RWPE1 (cell line): Measurements from ENCODE around the gene LRRC23.
A peak's percentile ranks its signal among the peaks of the same experiment; 100 is the strongest.

Source experiments
- CTCF ChIA-PET: fragments of 350-600 bp; sonication (Branson Sonifier 250); formaldehyde crosslinking; extraction: SDS; loops from one replicate; lab custom pipeline; 2021; lab: Yijun Ruan, JAX
- POLR2A ChIA-PET: fragments of 400-600 bp; formaldehyde crosslinking; extraction: SDS; loops from one replicate; lab custom pipeline; 2020; ENCODE audit warnings: antibody characterized with exemption; ENCODE audit not compliant: low non-redundant PET; lab: Yijun Ruan, JAX
- DNase-seq: peaks from one replicate; pipeline ENCODE4 v3.0.0; 2012; ENCODE audit warnings: low spot score
- H3K27ac ChIP-seq: fragments of 450-650 bp; 2 replicates; pipeline ENCODE4 v1.5.1; 2017
- TF ChIP-seq, protein P1 (sequence below): fragments of 450-650 bp; conservative IDR thresholded peaks from 2 replicates; pipeline ENCODE4 v1.5.1; 2017; ENCODE audit warnings: low read depth, mild to moderate bottlenecking

Gene LRRC23

DNA sequence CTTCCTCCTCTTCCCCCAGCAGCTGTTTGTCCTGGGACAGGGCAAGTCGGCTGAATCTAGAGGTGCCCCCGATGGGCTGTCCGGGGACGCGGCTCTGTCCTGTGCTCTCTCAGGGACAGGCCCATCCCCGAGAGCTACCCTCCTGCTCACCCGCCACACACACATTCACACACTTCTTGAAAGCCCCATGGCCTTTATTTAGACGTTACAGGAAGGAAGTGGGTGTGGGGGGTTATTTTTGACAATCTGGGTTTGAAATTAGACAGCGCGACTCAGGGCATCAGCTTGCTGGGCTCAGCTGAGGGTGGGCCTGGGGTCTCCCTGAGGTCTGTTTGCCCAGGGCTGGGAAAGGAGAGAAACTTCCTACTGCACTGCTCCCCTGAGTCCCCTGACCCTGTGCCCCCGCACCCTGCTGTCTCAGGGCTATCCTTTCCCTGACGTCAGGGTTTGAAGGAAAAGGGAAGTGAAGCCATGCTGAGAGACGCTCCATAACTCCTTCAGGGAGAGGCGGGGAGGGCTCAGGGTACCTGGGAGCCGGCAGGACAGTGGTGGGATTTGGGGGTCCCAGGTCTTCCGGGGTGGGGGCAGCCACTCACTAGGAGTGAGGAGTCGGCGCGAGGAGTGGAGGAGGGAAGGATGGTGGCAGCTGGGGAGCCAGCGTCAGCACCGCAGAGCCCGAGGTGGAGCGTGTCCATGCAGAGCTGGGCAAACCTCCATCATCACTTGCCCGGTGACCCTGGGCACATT lies 54.6 kb downstream of the LRRC23 start:
- TF ChIP-seq, protein P1, sequence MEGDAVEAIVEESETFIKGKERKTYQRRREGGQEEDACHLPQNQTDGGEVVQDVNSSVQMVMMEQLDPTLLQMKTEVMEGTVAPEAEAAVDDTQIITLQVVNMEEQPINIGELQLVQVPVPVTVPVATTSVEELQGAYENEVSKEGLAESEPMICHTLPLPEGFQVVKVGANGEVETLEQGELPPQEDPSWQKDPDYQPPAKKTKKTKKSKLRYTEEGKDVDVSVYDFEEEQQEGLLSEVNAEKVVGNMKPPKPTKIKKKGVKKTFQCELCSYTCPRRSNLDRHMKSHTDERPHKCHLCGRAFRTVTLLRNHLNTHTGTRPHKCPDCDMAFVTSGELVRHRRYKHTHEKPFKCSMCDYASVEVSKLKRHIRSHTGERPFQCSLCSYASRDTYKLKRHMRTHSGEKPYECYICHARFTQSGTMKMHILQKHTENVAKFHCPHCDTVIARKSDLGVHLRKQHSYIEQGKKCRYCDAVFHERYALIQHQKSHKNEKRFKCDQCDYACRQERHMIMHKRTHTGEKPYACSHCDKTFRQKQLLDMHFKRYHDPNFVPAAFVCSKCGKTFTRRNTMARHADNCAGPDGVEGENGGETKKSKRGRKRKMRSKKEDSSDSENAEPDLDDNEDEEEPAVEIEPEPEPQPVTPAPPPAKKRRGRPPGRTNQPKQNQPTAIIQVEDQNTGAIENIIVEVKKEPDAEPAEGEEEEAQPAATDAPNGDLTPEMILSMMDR, result no peak
- peak overlapping the region; percentile 66 for H3K27ac ChIP-seq
- POLR2A ChIA-PET, result interaction anchor here (1.3 kb wide), 1 partner anchor 13 kb away, joined by 5 read pairs; no protein-coding TSS in a partner anchor
- no peak for DNase-seq
- CTCF ChIA-PET, result interaction anchor here (0.5 to 1.3 kb wide), 3 partner anchors 12 to 59 kb away, joined by 3 to 5 read pairs (median 4); partner anchors contain the start of gene LPCAT3

DNA sequence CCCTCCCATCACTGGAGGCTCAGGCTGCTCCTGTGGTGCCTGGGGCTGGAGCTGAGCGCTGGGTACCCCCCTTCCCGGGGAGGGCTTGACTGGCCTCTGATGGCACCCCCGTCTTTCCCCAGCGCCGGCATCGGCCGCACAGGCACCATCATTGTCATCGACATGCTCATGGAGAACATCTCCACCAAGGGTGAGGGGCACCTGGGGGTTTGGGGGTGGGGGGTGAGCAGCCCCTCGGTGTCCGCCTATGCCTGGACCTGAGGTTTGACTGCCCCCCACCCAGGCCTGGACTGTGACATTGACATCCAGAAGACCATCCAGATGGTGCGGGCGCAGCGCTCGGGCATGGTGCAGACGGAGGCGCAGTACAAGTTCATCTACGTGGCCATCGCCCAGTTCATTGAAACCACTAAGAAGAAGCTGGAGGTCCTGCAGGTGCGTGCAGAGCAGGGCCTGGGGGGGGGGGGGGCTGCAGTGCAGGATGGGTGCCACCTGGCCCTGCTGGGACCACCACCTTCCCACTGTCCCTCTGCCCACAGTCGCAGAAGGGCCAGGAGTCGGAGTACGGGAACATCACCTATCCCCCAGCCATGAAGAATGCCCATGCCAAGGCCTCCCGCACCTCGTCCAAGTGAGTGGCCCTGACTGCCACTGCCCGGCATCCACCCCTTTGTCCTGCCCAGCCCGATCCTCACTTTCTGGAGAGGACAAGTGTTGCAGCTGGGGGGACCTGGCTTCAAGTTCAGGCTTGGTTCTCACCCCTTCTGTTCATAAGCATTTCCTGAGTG lies 55.4 kb downstream of the LRRC23 start:
- peak overlapping the region; percentile 72 for H3K27ac ChIP-seq
- CTCF ChIA-PET, result interaction anchor here (0.6 to 2.5 kb wide), 6 partner anchors 8 to 140 kb away, joined by 3 to 5 read pairs (median 3); no protein-coding TSS in a partner anchor
- TF ChIP-seq, protein P1, result no peak
- POLR2A ChIA-PET, result interaction anchor here (2.4 to 2.7 kb wide), 2 partner anchors 14 to 16 kb away, joined by 12 to 24 read pairs; partner anchors contain the start of genes C12orf57 and RNU7-1
- DNase-seq, result no peak

DNA sequence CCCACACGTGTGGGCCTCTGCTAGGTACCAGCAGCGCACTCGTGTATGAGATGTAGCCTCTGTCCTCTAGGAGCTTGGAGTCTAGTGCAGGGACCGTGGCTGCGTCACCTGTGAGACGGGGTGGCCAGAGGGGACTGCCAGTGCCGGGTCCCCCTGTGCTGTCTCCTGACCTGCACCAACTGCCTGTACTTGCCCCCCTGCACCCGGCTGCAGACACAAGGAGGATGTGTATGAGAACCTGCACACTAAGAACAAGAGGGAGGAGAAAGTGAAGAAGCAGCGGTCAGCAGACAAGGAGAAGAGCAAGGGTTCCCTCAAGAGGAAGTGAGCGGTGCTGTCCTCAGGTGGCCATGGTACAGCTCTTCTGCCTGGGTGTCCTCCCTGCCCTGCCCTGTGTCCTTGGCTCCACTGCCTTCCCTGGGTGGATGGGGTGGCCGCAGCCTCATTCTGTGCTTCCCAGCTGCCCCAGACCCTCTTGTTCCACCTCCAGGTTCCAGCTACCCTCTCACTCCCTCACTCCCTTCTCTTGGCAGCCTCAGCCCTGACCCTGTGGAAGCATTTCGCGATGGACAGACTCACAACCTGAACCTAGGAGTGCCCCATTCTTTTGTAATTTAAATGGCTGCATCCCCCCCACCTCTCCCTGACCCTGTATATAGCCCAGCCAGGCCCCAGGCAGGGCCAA lies 56.1 kb downstream of the LRRC23 start:
- H3K27ac ChIP-seq, result peak overlapping the region; percentile 72
- DNase-seq, result no peak
- TF ChIP-seq, protein P1, result no peak
- ChIA-PET CTCF (interaction anchor here (0.6 to 2.5 kb wide), 8 partner anchors 8 to 994 kb away, joined by 3 to 14 read pairs (median 3); partner anchors contain the start of genes C12orf57 and RNU7-1), POLR2A (interaction anchor here (2.4 to 2.7 kb wide), 2 partner anchors 15 to 17 kb away, joined by 12 to 24 read pairs; partner anchors contain the start of genes C12orf57 and RNU7-1)

DNA sequence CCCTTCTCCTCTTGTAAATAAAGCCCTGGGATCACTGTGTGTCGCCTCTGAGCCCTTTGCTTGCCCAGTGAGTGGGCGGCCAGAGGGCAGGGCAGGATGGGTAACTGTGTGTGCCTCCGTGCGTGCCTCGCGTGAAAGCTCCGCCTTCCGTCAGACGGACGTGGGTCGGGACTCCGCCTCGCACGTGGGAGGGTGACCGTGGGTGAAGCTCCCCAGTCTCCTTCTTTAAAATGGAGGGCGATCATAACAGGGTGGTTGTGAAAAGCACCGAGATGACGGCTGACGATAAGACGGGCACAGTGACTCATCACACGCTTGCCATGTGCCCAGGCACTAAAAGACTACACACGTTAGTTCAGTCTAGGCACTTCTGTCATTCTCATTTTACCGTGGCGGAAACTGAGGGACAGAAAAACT lies 56.7 kb downstream of the LRRC23 start:
- TF ChIP-seq, protein P1, result no peak
- POLR2A ChIA-PET, result interaction anchor here (2.4 to 2.7 kb wide), 2 partner anchors 15 to 17 kb away, joined by 12 to 24 read pairs; partner anchors contain the start of genes C12orf57 and RNU7-1

DNA sequence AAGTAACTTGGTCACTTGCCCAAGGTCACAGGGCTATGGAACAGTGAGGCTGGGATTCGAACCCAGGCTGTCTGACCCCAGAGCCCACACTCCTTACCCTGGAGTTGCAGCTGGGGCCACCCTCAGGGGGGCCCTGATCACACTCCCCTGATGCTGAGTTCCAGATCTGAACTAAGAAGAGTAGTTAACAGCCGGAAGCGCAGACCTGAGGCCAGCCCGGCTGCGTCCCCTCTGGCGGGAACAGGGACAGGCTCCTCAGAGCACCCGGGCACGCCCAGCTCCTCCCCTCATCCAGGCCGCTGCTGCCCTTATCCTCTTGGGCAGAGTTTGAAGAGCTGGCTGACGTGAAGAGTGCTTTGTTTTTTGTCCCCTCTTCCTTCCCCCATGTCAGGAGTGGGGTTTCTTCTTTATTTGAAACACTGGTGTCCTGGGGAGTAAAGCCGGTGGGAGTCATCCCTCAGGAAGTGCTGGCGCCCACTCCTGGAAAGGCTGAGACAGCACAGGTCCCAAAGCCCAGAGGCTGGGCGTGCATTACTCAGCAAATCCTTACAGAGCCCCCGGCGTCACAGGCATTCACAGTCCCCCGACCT lies 57.2 kb downstream of the LRRC23 start:
- DNase-seq, result peak; percentile 39

More for the DNA sequence above, 56.7 kb downstream of the LRRC23 start:
- CTCF ChIA-PET, result interaction anchor here (0.6 to 2.5 kb wide), 7 partner anchors 9 to 995 kb away, joined by 3 to 14 read pairs (median 5); partner anchors contain the start of genes C12orf57, C1RL and RNU7-1
- peak overlapping the region; percentile 72 for H3K27ac ChIP-seq
- peak; percentile 45 for DNase-seq

More for the DNA sequence above, 57.2 kb downstream of the LRRC23 start:
- H3K27ac ChIP-seq, result peak overlapping the region; percentile 72
- POLR2A ChIA-PET, result interaction anchor here (1.2 to 2.7 kb wide), 3 partner anchors 16 to 33 kb away, joined by 5 to 24 read pairs (median 12); partner anchors contain the start of genes C12orf57 and RNU7-1
- CTCF ChIA-PET, result interaction anchor here (0.7 to 2.5 kb wide), 5 partner anchors 9 to 214 kb away, joined by 3 to 14 read pairs (median 6); partner anchors contain the start of genes C12orf57, C1RL and RNU7-1
- TF ChIP-seq, protein P1, result 0 out of 2 replicates have a peak, but pooled peaks have one; percentile 8
